NB4 (cell line): ENCODE results near the gene KCNJ3.

Experiments
- CTCF ChIP-seq: IDR thresholded peaks from one replicate; pipeline ENCODE4 v1.5.1; 2012; ENCODE audit warnings: low read depth, low read length
- POLR2A ChIP-seq: IDR thresholded peaks from 2 replicates; pipeline ENCODE4 v1.6.1; 2011; ENCODE audit warnings: mild to moderate bottlenecking; ENCODE audit not compliant: insufficient read length; ENCODE audit errors: extremely low read depth

GRCh38 chr2:154804451-154804850 is 106.0 kb downstream of the KCNJ3 start:
- TF ChIP-seq POLR2A: no peak
- TF ChIP-seq CTCF: no peak
